ENCODE results near the gene VPS52. TPM values are rescaled to one million over a fixed set of nuclear protein-coding genes. Genes with fewer than 3 reads are reported as not detected.

VPS52 gene
- total RNA-seq, 1 donor from 2014 or later, result 28.7 TPM

DNA sequence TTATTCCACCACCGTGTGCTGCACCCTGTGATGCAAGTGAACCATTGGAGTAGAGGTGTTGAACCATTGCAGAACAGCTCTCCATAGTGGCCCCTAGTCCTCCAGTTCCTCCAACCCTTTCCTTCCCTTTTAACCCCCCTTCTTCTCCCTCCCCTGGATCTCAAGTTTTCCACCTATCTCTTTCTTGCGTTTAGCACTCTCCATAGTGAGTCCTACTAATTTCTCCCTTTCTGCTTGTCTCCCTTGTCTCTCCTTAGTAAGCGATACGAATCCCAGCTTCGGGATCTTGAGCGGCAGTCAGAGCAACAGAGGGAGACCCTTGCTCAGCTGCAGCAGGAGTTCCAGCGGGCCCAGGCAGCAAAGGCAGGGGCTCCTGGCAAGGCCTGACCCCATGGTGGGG is 18.8 kb upstream of the VPS52 start:
- peak overlapping the region; percentile 69 for H3K9ac ChIP-seq
- H3K4me3 Mint-ChIP-seq, result peak overlapping the region; percentile 99
- peaks cover 9% of the 10 kb centered on the region for H3K4me1 ChIP-seq
- peak overlapping the region; percentile 97 for H3K4me2 ChIP-seq
- H3K36me3 Mint-ChIP-seq, result peaks cover 12% of the 10 kb centered on the region
- peaks cover 5% of the 10 kb centered on the region for H3K27me3 Mint-ChIP-seq (ENCODE audit: insufficient read depth, low read depth)
- DNase-seq (ENCODE audit: low spot score), result no peak
- H3K27ac Mint-ChIP-seq, result no peak overlapping the region
- peaks cover 6% of the 10 kb centered on the region for H3F3A ChIP-seq (ENCODE audit: low read depth)
- peak overlapping the region; percentile 85 for H3K4me3 ChIP-seq
- H3K79me2 ChIP-seq (ENCODE audit: low read depth), result peaks cover 29% of the 10 kb centered on the region
- H3K9me3 ChIP-seq (ENCODE audit: low read depth), result no peaks in the 10 kb centered on the region
- no peak overlapping the region for H3K27ac ChIP-seq
- peaks cover 31% of the 10 kb centered on the region for H3K4me1 Mint-ChIP-seq
- H3K27me3 ChIP-seq, result no peaks in the 10 kb centered on the region
- peaks cover 4% of the 10 kb centered on the region for H4K20me1 ChIP-seq (ENCODE audit: low read depth)
- TF ChIP-seq EZH2phosphoT487 (IDR thresholded peaks at IDR 0.05) (no peak), EZH2 (IDR thresholded peaks at IDR 0.05) (no peak)
- TF ChIP-seq, protein P1, sequence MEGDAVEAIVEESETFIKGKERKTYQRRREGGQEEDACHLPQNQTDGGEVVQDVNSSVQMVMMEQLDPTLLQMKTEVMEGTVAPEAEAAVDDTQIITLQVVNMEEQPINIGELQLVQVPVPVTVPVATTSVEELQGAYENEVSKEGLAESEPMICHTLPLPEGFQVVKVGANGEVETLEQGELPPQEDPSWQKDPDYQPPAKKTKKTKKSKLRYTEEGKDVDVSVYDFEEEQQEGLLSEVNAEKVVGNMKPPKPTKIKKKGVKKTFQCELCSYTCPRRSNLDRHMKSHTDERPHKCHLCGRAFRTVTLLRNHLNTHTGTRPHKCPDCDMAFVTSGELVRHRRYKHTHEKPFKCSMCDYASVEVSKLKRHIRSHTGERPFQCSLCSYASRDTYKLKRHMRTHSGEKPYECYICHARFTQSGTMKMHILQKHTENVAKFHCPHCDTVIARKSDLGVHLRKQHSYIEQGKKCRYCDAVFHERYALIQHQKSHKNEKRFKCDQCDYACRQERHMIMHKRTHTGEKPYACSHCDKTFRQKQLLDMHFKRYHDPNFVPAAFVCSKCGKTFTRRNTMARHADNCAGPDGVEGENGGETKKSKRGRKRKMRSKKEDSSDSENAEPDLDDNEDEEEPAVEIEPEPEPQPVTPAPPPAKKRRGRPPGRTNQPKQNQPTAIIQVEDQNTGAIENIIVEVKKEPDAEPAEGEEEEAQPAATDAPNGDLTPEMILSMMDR (IDR thresholded peaks at IDR 0.05), result no peak
- H2AFZ ChIP-seq (replicated peaks), result no peak overlapping the region
- H3K9me3 Mint-ChIP-seq, result no peaks in the 10 kb centered on the region
- no peaks in the 10 kb centered on the region for H3K36me3 ChIP-seq

DNA sequence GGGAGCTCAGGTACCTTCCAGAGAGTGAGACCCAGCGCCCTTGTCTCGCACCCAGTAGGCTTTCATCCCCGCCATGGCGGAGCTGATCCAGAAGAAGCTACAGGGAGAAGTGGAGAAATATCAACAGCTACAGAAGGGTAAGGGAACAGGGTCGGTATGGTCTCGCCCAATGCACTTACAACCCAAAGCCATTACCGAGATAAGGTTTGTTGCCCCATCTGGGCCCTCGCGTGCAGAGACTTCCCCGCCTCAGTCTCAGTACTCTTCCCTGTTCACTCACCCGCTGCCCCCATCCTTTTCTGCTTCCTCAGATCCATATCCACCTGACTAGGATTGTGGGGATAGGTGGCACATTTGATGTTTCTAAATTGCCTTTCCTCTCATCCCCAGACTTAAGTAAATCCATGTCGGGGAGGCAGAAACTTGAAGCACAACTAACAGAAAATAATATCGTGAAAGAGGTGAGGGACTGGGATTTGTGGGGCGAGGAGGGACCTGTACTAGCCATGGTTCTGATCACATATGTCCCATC is 18.2 kb upstream of the VPS52 start:
- Mint-ChIP-seq H3K36me3 (peaks cover 12% of the 10 kb centered on the region), H3K4me1 (peaks cover 31% of the 10 kb centered on the region), H3K27me3 (ENCODE audit: insufficient read depth, low read depth) (peaks cover 5% of the 10 kb centered on the region), H3K4me3 (peak overlapping the region; percentile 99), H3K9me3 (no peaks in the 10 kb centered on the region), H3K27ac (peak overlapping the region; percentile 91)
- Histone ChIP-seq H3F3A (ENCODE audit: low read depth) (peaks cover 6% of the 10 kb centered on the region), H3K27ac (no peak overlapping the region), H3K4me3 (peak overlapping the region; percentile 85), H3K79me2 (ENCODE audit: low read depth) (peaks cover 29% of the 10 kb centered on the region), H3K36me3 (no peaks in the 10 kb centered on the region), H3K4me1 (peaks cover 9% of the 10 kb centered on the region), H3K27me3 (no peaks in the 10 kb centered on the region), H3K4me2 (peak overlapping the region; percentile 97), H3K9ac (peak overlapping the region; percentile 69), H4K20me1 (ENCODE audit: low read depth) (peaks cover 4% of the 10 kb centered on the region), H3K9me3 (ENCODE audit: low read depth) (no peaks in the 10 kb centered on the region), H2AFZ (replicated peaks) (peak overlapping the region; percentile 99)
- no peak for DNase-seq (ENCODE audit: low spot score)
- TF ChIP-seq, protein P1 (IDR thresholded peaks at IDR 0.05), result no peak
- TF ChIP-seq EZH2phosphoT487 (IDR thresholded peaks at IDR 0.05), result no peak

DNA sequence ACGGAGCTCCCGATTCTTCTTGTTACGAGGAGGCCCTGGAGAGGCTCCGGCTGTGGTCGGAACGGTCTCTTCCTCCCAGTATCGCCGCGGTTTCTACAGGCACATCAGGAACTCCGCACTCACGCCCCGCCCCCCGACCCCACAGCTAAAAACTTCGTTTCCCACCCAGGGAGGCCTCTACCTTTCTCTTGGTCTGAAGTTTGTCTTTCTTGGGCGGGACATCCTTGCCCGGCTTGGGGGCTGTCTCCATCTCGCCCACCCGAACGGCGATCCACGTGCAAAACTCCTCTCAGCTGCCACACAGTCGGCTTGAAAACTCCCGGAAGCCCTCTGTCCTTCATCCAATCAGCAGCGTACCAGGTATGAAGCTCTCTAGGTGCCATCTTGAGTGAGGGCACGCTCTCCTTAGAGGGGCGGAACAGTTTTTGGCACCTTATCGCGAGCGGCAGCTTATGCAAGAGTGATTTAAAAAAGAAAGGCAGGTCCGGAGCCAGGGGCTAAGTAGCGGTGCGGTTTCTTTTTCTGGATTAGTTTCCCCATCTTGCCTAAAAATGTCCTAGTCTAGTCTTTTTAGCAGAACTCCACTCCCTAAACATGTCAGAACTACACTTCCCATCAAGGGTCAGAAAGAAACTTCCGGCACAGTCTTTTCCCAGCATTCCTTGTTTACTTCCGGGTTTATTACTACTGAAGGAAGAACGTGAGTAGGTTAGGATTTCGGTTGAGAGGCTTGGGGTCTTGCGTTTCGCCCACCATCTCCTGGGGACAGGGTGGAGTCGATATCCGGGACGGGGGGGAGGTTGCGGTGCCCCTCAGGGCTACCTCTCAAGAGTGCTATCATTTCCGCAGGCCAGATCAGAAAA is 17.5 kb upstream of the VPS52 start, which contains the start of the genes PFDN6 and WDR46:
Gene PFDN6 (plus strand): TSS at position 681 of the 863 bp plus-strand sequence. CDS start 256 bp downstream, outside the sequence.
Gene WDR46 (minus strand): TSS at position 319 of the 863 bp plus-strand sequence. CDS start 69 bp downstream, at position 250.
- Mint-ChIP-seq H3K36me3 (peaks cover 12% of the 10 kb centered on the region), H3K9me3 (no peaks in the 10 kb centered on the region), H3K4me1 (peaks cover 31% of the 10 kb centered on the region), H3K27ac (peak within 1 kb of the TSS; percentile 91), H3K4me3 (peak within 1 kb of the TSS; percentile 99), H3K27me3 (ENCODE audit: insufficient read depth, low read depth) (peaks cover 5% of the 10 kb centered on the region)
- no peaks in the 10 kb centered on the region for H3K36me3 ChIP-seq
- peak within 1 kb of the TSS; percentile 97 for H3K4me2 ChIP-seq
- peaks cover 29% of the 10 kb centered on the region for H3K79me2 ChIP-seq (ENCODE audit: low read depth)
- TF ChIP-seq EZH2phosphoT487 (IDR thresholded peaks at IDR 0.05) (no peak), EZH2 (IDR thresholded peaks at IDR 0.05) (no peak)
- TF ChIP-seq, protein P1 (IDR thresholded peaks at IDR 0.05), result no peak
- H2AFZ ChIP-seq (replicated peaks), result peak within 1 kb of the TSS; percentile 99
- peaks cover 6% of the 10 kb centered on the region for H3F3A ChIP-seq (ENCODE audit: low read depth)
- peak; percentile 90 for DNase-seq (ENCODE audit: low spot score)
- H3K9ac ChIP-seq, result peak within 1 kb of the TSS; percentile 76
- no peaks in the 10 kb centered on the region for H3K27me3 ChIP-seq
- peak within 1 kb of the TSS; percentile 85 for H3K4me3 ChIP-seq
- no peak within 1 kb of the TSS for H3K27ac ChIP-seq
- peaks cover 4% of the 10 kb centered on the region for H4K20me1 ChIP-seq (ENCODE audit: low read depth)
- no peaks in the 10 kb centered on the region for H3K9me3 ChIP-seq (ENCODE audit: low read depth)
- peaks cover 9% of the 10 kb centered on the region for H3K4me1 ChIP-seq
